IMR-90 (cell line): ENCODE measurements around the gene GCDH. TPM values are rescaled to one million over a fixed set of nuclear protein-coding genes. Genes with fewer than 3 reads are reported as not detected.

ENCODE experiments used
- ATAC-seq: fragments of 200-7000 bp; cut with Tn5 transposase; 2 replicates; pipeline ENCODE4 v1.9.1; 2020; ENCODE audit warnings: low read depth, mild to moderate bottlenecking, moderate library complexity
- BruUV-seq: library from RNA; stranded (reverse); fragments of 400-500 nt; replicated peaks from 2 replicates; lab custom pipeline; 2021; lab: Mats Ljungman, UMichigan
- CTCF ChIA-PET: fragments of 300-600 bp; formaldehyde crosslinking; extraction: SDS; loops from one replicate; lab custom pipeline; 2021; ENCODE audit warnings: antibody characterized with exemption; lab: Yijun Ruan, JAX
- POLR2A ChIA-PET: fragments of 300-600 bp; sonication (Branson Sonifier 250); formaldehyde crosslinking; loops from one replicate; lab custom pipeline; 2022; ENCODE audit warnings: antibody characterized with exemption; ENCODE audit not compliant: unreplicated experiment; lab: Charles Lee
- DNase-seq: peaks from one replicate; pipeline ENCODE4 v3.0.0; 2013
- H2AFZ ChIP-seq: replicated peaks from 2 replicates; pipeline ENCODE3; 2013; ENCODE audit warnings: low read length, mild to moderate bottlenecking; ENCODE audit not compliant: poor library complexity
- H2AK5ac ChIP-seq: 2 replicates; pipeline ENCODE4 v1.6.1; 2013; ENCODE audit warnings: low read depth, low read length, inconsistent platforms
- H2AK9ac ChIP-seq: replicated peaks from 2 replicates; pipeline ENCODE3; 2013; ENCODE audit warnings: mild to moderate bottlenecking, low read depth, low read length, moderate library complexity; ENCODE audit not compliant: poor library complexity
- H2BK120ac ChIP-seq: 2 replicates; pipeline ENCODE4 v1.6.1; 2013; ENCODE audit warnings: low read depth, low read length, inconsistent platforms
- H2BK15ac ChIP-seq: 3 replicates; pipeline ENCODE4 v1.6.1; 2013; ENCODE audit warnings: low read depth, low read length, inconsistent platforms
- H2BK20ac ChIP-seq: 2 replicates; pipeline ENCODE4 v1.6.1; 2013; ENCODE audit warnings: low read depth, mild to moderate bottlenecking, inconsistent platforms, low read length, moderate library complexity
- H2BK5ac ChIP-seq: 2 replicates; pipeline ENCODE4 v1.6.1; 2013; ENCODE audit warnings: mild to moderate bottlenecking, low read depth, low read length, inconsistent platforms; ENCODE audit not compliant: poor library complexity, severe bottlenecking
- H3K14ac ChIP-seq: replicated peaks from 2 replicates; pipeline ENCODE4 v1.6.1; 2013; ENCODE audit warnings: low read depth, low read length, inconsistent platforms
- H3K18ac ChIP-seq: 2 replicates; pipeline ENCODE4 v1.6.1; 2013; ENCODE audit warnings: low read depth, low read length, control low read depth
- H3K23ac ChIP-seq: 2 replicates; pipeline ENCODE4 v1.6.1; 2013; ENCODE audit warnings: low read depth, low read length, inconsistent platforms
- H3K27ac ChIP-seq: 2 replicates; pipeline ENCODE4 v1.5.1; 2013; ENCODE audit warnings: mild to moderate bottlenecking, control low read depth, low read length; ENCODE audit not compliant: insufficient read depth
- H3K27me3 ChIP-seq: 2 replicates; pipeline ENCODE4 v1.6.1; 2013; ENCODE audit warnings: low read length; ENCODE audit not compliant: control insufficient read depth, insufficient read depth
- H3K36me3 ChIP-seq: 2 replicates; pipeline ENCODE4 v1.6.1; 2013; ENCODE audit warnings: low read length, mixed read lengths; ENCODE audit not compliant: control insufficient read depth, insufficient read depth
- H3K4ac ChIP-seq: 2 replicates; pipeline ENCODE4 v1.6.1; 2013; ENCODE audit warnings: low read depth, low read length, inconsistent platforms
- H3K4me1 ChIP-seq: 2 replicates; pipeline ENCODE4 v1.6.1; 2013; ENCODE audit warnings: low read length, mixed read lengths; ENCODE audit not compliant: control insufficient read depth, insufficient read depth
- H3K4me2 ChIP-seq: 2 replicates; pipeline ENCODE4 v1.6.1; 2013; ENCODE audit warnings: low read depth, mild to moderate bottlenecking, control low read depth, low read length, moderate library complexity
- H3K4me3 ChIP-seq: 2 replicates; pipeline ENCODE4 v1.5.1; 2013; ENCODE audit warnings: low read depth, mild to moderate bottlenecking, control low read depth, low read length, moderate library complexity; ENCODE audit not compliant: insufficient read depth
- H3K56ac ChIP-seq: 2 replicates; pipeline ENCODE4 v1.6.1; 2013; ENCODE audit warnings: low read length, inconsistent platforms; ENCODE audit not compliant: insufficient read depth; ENCODE audit errors: extremely low read depth
- H3K79me1 ChIP-seq, 2 experiments: 2 replicates each; pipeline ENCODE4 v1.6.1; 2013; ENCODE audit warnings: low read length in 2 of 2, inconsistent platforms in 1 of 2, low read depth in 1 of 2
- H3K9ac ChIP-seq: 2 replicates; pipeline ENCODE4 v1.6.1; 2013; ENCODE audit warnings: low read depth, low read length, control low read depth
- H3K9me1 ChIP-seq: 2 replicates; pipeline ENCODE4 v1.6.1; 2013; ENCODE audit warnings: low read length, inconsistent platforms; ENCODE audit not compliant: insufficient read depth
- H3K9me3 ChIP-seq: 2 replicates; pipeline ENCODE4 v1.6.1; 2013; ENCODE audit warnings: low read length; ENCODE audit not compliant: control insufficient read depth, insufficient read depth
- H4K20me1 ChIP-seq: 2 replicates; pipeline ENCODE4 v1.6.1; 2013; ENCODE audit warnings: low read length, inconsistent platforms; ENCODE audit not compliant: insufficient read depth
- H4K5ac ChIP-seq: 2 replicates; pipeline ENCODE4 v1.6.1; 2013; ENCODE audit warnings: mild to moderate bottlenecking, low read depth, low read length, control low read depth
- H4K8ac ChIP-seq, 2 experiments: 2 replicates each; pipeline ENCODE4 v1.6.1; 2013; ENCODE audit warnings: low read depth in 2 of 2, low read length in 2 of 2, control low read depth in 1 of 2, inconsistent platforms in 1 of 2
- H4K91ac ChIP-seq: 2 replicates; pipeline ENCODE4 v1.6.1; 2013; ENCODE audit warnings: low read depth, low read length, inconsistent platforms; ENCODE audit not compliant: insufficient read depth
- MAZ ChIP-seq: IDR thresholded peaks from 2 replicates; pipeline ENCODE4 v1.6.1; 2012; ENCODE audit warnings: low read depth, mild to moderate bottlenecking, low read length, improper control_type of control experiment, moderate library complexity, borderline replicate concordance
- MXI1 ChIP-seq: IDR thresholded peaks from 2 replicates; pipeline ENCODE4 v1.6.1; 2012; ENCODE audit warnings: low read depth, mild to moderate bottlenecking, low read length, moderate library complexity, borderline replicate concordance
- RAD21 ChIP-seq: IDR thresholded peaks from 2 replicates; pipeline ENCODE4 v1.6.1; 2012; ENCODE audit warnings: low read length, improper control_type of control experiment
- WGBS, 2 experiments: methylation state at CpG; one replicate each; pipeline versions ENCODE4 v1.1.5 to v1.1.7; 2013; ENCODE audit warnings: missing lambda C conversion rate in 2 of 2; ENCODE audit not compliant: insufficient read length in 1 of 2; ENCODE audit errors: extremely low coverage in 2 of 2; 5-methylcytosine and 5-hydroxymethylcytosine counted together
- dilution Hi-C: fragments of 300-500 bp; cut with HindIII; formaldehyde crosslinking; loops from one replicate; pipeline ENCODE4 v1.14.3; 2018; ENCODE audit warnings: low sequenced_read_pairs; ENCODE audit not compliant: unreplicated experiment
- in situ Hi-C: fragments of 300-500 bp; cut with MboI; formaldehyde crosslinking; loops from 3 replicates; pipeline ENCODE4 v1.14.3; 2019; ENCODE audit warnings: low sequenced_read_pairs, inconsistent platforms, mixed read lengths
- intact Hi-C: fragments of 100-400 bp; cut with micrococcal nuclease; formaldehyde crosslinking; loops from 2 replicates; pipeline ENCODE4 v1.10.0; 2022
- polyA plus RNA-seq, 3 experiments: library from polyadenylated mRNA; depleted of rRNA; stranded (reverse); fragments of >200 nt; gene quantifications; 2 replicates each; pipeline ENCODE4 v1.2.3, GENCODE V29; 2012; ENCODE audit warnings: low replicate concordance in 1 of 3
- total RNA-seq: library from RNA; depleted of rRNA; stranded (reverse); fragments of >200 nt; gene quantifications from 2 replicates; pipeline ENCODE4 v1.2.3, GENCODE V29; 2012

Gene GCDH
- total and polyA plus RNA-seq, 2 of the 4 experiments (the other 2 are of a cell fraction), result 27.7 to 41.6 TPM

GRCh38 chr19:12930002-12930645, 39.2 kb downstream of the GCDH start:
- Histone ChIP-seq H4K5ac (no peak overlapping the region), H3K18ac (no peak overlapping the region), H3K56ac (no peak overlapping the region), H3K14ac (no peak overlapping the region), H2BK120ac (no peak overlapping the region), H3K23ac (no peak overlapping the region), H3K27me3 (no peaks in the 10 kb centered on the region), H2BK5ac (no peak overlapping the region), H4K8ac (no peak overlapping the region), H3K4me2 (no peak overlapping the region), H3K9me3 (no peaks in the 10 kb centered on the region), H3K36me3 (peaks cover 35% of the 10 kb centered on the region), H3K9me1 (peaks cover 9% of the 10 kb centered on the region; the same call in 1 of the 2 replicates), H3K4me3 (no peak overlapping the region), H2AK5ac (no peak overlapping the region), H3K9ac (no peak overlapping the region), H2BK20ac (no peak overlapping the region), H3K4me1 (peaks cover 4% of the 10 kb centered on the region), H4K91ac (no peak overlapping the region), H2AFZ (no peak overlapping the region), H3K4ac (no peak overlapping the region), H2BK15ac (no peak overlapping the region), H2AK9ac (no peak overlapping the region), H3K27ac (no peak overlapping the region), H4K20me1 (peaks cover 18% of the 10 kb centered on the region), H3K79me1 (peaks cover 8 to 48% of the 10 kb centered on the region in 2 experiments; a peak in 3 of 4 replicates)
- CTCF ChIA-PET, result no interaction called here
- 95% methylated on average over 10 of the region's 19 CpGs; no CpG with 5 or more reads in 1 of the 2 experiments for WGBS, 2 experiments
- DNase-seq (no peak), ATAC-seq (no peak)
- intact Hi-C loops, result no loop called here
- POLR2A ChIA-PET, result no interaction called here
- BruUV-seq, result no TSS peak
- in situ Hi-C loops, result no loop called here
- no peak for TF ChIP-seq RAD21
- no peak for TF ChIP-seq MXI1
- TF ChIP-seq MAZ, result no peak
- dilution Hi-C loops, result no loop called here
